HG03025 (cell line): Measurements from ENCODE around the gene BCAS3.
"Not testable (repeated sequence)": the region's sequence is repeated elsewhere in the genome, so short reads cannot be mapped to it uniquely, and the experiment has no call there.

ENCODE experiments used
- ATAC-seq: cut with Tn5 transposase; IDR thresholded peaks from one replicate; pipeline ENCODE4 v1.9.1; 2021; ENCODE audit warnings: mild to moderate bottlenecking, moderate library complexity; ENCODE audit not compliant: unreplicated experiment, low FRiP score

Gene BCAS3

DNA sequence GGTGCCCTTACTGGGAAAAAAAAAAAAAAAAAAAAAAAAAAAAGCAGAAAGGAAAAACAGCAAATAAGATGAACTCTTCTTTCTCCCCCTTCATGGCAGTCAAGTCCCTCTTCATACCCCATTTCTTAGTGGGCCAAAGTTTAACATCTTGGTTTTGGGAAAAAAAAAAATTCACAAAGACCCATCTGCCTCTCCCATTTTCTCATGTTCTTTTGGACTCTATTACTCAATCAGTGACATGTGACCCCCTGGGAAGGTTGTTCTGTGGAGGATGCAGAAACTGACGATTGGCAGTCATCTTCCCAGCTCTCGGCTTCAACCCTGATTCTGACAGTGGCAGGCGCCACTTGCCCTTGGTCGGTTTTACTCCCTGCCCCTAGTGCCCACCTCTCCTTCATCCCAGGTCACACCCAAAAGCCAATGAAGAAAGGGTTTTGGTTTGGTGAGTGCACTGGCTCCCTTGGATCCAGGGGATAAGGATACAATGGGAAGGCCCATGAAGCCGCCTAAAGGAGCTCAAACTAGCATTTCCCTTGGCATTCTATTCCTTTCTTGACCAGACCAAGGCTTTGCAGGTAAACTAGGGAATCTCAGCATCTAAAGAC, 661.3 kb downstream of the BCAS3 start:
- ATAC-seq = no peak

DNA sequence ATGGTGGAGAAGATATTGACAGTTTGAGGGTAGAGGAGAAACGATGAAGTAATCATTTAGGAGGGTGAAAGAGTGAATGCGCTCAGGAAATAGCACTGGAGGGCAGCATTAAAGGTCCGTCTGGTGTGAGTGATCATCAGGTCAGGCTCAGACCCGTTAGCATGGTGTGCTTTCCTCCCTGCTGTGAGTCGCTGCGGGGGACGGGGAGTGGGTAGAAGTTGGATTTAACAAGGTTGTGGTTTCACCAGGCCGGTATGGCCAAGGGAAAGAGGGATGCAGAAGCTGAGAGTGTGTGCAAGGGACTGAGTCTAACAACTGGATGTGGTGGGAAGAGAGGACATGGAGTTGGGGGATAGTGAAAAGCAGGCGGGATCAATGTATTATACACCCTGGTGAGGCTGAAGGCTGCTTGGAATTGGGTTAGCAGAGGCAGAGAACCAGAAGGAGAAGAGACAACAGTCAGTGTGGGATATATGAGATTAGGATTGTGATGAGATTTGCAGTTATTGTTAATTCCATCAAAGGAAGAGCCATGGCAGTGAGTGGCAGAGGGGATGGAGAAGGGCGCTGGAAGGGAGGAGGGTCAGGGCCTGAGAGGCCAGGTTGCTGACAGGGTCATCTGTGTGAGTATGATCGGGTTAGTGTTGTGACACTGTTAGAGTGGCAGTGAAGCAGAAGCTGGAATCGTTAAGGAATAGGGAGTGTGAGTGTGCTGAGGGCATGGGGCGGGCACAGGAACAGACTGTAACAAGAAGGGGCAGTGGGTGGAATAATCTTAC, 663.0 kb downstream of the BCAS3 start:
- no peak for ATAC-seq

DNA sequence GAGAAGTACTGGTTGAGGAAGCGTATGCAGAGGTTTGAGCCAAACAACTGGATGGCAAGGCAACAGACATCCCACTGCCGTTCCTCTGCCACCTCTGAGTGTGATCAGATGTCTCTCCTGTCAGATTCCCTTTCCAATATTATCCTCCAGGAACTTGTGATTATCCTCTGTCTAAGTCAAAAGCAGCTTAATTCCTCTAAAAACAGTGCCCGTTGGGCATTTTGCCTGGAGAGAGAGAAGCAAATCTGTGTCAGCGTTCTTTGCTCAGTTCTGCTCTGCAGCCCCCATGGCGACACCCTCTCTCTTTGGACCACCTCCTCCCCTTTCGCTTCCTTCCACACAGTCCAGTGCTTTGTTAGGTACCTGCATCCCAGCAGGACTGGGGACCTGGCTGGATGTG, 665.9 kb downstream of the BCAS3 start:
- ATAC-seq = no peak

DNA sequence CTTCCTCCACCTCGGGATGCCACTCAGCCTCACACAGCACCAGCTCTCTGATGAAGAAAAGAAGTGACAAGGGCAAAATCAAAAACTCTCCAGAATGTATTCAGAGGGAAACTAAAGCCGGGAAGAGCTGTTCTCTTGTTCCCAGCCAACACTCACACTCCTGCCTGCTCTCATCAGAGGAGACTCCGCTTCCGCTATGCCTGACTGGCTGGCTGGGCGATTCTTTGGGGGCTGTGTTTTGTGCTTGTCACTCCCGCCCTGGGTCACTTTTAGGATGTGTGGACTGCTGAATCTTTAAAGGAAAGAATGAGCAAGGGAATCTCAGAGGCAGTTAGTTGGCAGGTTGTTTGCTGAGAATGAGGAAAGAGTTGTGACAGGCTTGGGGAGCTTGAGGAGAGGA, 667.4 kb downstream of the BCAS3 start:
- no peak for ATAC-seq

DNA sequence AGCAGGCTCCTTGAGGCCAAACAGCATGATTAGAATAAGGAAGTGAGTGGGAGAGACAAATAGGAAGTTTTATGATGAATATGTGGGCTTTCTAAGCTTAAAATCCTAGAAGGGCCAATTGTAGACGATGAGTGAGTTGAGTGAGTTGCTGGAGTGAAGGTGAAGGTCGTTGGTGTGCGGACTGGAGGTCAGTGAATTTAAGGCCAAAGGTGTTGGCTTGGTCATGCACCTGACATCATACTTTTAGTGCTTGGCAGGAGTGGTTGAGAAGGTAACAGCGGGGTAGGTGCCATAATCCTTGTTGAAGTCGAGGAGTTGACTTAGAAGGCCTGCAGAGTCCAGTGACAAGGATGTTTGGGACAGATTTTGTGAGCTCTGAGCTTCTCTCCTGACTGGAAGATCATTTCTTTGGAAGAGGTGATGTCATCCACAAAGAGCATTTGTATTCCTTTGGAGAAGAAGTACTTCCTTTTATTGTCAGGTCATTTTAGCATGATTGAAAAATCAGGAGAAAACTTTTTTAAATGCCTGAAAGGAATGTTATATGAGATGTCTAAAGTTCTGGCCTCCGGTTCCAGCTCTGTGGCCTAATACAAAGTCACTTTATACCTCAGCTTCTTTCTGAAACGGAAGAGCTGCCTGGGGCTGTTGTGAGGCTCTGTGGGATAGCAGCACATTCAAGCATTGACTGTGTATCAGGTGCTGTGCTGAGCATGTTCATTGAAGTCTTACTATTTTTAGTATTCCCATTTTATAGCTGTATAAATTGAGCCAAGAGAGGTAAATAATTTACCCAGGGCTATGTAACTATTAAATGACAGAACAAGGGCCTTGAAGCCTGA, 668.4 kb downstream of the BCAS3 start:
- ATAC-seq = no peak

DNA sequence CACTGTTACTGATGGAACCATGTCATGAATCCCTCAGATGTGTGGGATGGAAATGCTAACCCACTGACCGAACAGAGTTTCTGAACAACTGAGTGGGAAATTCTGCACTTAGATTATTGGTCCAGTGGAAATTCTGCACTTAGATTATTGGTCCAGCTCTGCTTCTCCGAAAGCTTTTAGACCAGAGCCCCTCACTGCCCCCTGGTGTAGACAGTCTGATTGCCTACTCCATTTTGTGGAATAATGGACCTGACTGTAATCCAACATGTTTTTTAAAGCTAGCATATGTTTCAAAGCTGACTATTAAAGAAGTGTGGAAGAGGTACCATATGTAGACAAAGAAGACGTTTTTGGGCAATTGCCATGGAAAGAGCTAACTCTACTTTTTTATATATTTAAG, 671.7 kb downstream of the BCAS3 start:
- ATAC-seq = no peak

DNA sequence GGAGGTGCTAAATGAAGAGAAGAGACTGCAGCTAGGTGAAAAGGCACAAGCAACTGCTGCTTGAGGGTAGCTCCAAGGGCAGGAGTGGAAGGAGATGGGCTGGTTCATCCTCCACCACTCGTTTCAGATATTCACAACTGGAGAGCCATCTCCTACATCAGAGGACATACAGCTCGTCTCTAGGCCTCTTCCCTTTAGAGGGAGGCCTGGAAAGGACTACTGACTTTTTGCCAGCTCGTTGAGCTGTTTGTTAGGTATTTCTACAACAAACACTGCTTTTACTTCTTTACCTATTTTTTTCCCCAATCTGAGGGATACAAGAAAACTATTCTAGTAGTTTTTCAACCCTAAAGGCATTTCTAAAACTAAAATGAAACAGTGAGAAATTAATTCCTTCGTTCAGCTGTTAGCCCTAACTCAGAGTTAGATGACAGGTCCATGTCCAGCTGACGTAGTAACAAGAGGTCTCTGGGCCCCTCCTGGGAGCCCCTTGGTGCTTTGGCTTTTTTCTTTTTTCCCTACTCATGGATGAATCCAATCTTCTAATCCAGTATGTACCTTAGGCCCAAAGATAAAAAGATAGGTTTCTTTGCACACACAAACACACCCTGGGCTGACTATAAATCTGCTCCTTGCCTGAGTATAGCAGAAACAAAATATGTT, 674.2 kb downstream of the BCAS3 start:
- no peak for ATAC-seq

DNA sequence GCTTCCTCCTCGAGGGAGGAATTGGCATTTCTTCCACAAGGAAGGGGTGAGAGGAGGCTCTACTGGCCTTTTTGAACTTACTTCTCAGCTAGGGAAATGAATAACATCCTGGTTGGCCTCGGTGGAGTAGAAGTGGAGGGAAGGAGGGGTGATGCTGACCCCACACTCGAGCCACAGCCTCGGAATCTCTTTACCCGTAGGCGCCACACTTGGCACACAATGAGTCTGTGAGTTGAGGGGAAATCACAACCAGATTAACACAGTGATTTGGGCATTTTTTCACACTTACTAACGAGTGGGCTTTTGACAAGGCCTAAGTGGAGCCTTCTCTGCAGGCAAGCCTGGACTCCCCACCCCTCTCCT, 674.7 kb downstream of the BCAS3 start:
- no peak for ATAC-seq

DNA sequence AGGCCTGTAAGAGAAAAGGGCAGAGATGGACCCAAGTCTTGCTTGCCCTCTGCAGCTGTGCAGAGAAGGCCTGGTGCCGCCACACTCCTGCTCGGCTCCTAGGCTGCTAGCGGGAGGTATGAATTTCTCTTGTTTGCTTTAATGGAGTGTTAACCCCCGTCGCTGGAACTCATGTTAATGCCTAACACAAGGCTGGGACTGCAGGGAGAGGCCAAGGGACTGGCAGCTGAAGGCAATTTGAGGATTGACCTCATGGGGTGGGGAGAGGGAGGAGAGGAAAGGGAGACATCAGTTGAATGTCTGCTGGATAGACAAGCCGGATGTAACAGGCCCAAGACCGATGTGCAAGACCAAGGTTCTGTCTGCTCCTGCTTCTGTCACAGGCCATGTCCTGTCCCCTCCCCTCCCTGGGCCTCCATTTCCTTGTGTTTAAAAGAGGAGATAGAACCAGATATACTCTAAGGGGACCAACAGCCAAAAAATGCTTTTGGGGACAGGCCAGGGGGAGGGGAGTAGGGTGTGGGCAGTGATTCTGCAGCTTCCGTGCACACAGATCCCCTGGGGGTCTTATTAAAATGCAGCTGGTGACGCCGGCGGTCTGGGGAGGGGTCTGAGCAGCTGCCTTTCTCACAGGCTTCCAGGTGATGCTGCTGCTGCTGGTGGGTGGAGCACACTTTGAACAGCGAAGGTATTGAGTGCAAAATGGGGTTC, 675.3 kb downstream of the BCAS3 start:
- ATAC-seq = no peak

DNA sequence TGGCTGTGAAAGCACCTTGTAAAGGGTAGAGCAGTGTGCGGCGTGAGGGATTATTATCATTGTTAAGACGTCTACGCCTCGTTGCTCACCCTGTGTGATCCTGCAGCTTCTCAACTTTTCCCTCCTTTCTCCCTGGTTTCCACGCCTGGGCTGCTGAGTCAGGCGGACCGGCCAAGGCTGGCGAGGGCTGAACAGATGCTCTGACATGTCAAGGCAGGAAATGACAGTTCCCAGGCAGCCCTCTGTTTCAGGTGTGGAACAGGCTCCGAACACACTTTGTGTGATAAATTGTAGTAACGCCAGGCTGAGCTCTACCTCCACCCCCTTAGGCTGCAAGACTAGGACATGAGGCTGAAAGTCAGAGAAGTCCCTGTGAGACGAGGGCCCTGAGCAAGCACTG, 676.0 kb downstream of the BCAS3 start:
- no peak for ATAC-seq

DNA sequence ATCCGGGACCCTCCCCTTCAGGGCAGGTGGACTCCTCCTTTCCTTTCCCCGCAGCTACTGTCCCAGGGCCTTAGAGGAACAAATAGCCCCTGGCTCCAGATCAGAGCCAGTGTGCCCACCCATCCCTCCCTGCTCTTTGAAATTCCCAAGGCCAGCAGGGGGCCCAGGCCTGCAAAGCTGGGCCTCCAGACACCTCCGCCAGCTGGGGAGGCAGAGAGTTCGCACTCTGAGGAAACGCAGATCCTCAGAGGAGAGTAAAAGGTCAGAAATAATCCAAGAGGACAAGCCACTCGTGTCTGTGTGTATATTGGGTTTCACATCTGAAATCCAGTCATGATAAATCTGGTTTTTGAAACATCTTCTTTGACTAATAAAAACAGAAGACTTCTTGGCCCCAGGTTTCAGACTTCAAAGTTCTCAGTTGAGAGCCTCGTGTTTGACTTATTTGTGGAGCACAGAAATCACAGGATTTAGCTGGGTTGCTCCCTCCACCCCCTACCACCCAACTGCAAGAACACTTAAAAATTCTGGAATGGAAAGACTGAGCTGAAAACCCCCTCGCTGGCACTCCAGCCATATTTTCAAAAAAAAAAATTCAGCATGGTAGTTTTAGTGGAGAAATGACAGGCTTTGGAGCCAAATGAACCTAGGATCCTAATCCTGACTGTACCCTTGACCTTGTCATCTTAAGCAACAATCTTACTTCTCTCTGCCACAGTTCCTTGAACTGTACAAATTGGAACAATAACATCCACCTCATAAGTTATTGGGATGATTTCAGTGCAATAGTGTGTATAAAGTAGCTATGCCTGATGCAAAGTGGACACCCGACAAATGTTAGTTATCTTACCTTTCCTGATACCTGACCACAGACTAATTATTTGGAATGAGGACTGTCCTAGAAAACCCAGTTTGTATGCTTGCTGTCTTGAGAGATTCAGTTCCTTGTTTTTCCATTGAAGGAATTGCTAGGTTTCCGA, 677.5 kb downstream of the BCAS3 start:
- no peak for ATAC-seq

DNA sequence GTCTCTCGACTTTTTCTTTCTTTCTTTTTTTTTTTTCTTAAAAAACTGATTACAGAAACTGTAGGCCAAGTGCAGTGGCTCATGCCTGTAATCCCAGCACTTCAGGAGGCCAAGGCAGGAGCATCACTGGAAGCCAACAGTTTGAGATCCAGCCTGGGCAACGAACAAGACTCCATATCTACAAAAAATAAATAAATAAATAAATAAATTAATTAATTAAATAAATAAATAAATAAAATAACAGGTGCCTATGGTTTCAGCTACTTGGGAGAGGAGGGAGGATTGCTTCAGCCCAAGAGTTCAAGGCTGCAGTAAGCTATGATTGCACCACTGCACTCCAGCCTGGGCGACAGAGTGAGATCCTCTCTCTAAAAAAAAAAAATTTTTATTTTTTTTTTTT, 679.4 kb downstream of the BCAS3 start:
- ATAC-seq = not testable (repeated sequence)

DNA sequence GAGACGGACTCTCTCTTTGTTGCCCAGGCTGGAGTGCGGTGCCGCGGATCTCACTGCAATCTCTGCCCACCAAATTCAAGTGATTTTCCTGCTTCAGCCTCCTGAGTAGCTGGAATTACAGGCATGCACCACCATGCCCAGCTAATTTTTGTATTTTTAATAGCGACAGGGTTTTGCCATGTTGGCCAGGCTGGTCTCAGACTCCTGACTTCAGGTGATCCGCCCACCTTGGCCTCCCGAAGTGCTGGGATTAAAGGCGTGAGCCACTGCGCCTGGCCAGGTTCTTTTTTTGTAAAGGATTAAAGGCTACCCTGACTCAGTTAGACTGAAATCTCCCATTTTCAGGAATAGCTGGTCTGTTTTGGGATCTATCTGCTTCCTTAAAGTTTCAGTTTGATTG, 681.9 kb downstream of the BCAS3 start:
- ATAC-seq = not testable (repeated sequence)

DNA sequence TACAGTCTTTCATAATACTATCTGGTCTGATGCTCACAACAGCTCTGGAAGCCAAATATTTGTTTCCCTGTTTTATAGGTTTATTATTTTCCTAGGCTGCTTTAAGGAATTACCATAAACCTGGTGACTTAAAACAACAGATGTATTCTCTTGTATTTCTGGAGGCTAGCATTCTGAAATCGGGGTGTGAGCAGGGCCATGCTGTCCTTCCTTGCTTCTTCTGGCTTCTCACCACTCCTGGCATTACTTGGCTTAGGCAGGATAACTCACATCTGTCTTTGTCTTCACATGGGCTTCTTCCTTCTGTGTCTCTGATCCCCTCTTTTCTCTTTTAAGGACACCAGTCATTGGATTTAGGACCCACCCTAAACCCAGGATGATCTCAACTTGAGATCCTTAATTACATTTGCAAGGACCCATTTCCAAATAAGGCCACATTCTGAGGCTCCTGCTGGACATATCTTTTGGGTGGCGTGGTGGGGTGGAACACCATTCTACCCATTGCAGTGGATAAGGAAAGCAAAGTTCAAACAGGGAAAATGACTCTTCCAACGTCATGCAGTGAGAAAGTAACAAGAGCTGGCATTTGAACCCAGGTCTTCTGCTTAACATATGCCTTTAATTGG, 682.8 kb downstream of the BCAS3 start:
- ATAC-seq = no peak

DNA sequence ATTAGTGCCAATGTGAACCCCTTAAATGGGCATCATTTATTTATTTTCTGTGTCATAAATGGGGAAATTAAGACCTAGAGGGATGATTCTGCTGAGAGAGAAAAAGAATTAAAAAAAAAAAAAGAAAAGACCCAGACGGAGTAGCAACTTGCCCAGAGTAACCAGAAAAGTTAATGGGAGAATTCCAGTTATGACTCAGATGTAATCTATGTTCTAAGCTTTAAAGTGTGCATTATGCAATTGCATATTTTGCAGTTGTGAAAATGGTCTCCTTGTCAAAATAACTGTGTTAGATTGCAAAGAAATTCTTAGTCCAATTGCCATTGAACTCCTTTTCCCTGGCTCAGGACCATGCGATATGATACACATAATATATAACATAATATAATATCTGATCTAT, 683.4 kb downstream of the BCAS3 start:
- ATAC-seq = no peak

DNA sequence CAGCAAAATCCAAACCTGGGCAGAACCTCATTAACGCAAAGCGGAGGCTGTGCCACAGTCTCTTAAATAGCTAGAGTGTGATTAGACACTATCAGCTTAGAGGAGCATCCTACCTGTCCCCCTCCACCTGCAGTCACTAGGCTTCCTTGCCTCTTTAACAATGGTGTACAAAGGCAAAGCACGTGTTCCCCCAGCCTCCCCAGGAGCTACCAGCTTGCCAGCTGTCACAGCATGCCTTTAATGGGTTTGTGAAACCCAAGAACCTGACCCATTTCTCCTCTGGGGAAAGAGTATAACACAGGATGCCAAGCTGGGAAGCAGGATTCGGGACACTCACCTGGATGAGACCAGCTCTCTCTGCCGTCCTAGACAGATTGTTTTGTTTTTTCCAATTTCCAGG, 684.7 kb downstream of the BCAS3 start:
- no peak for ATAC-seq

DNA sequence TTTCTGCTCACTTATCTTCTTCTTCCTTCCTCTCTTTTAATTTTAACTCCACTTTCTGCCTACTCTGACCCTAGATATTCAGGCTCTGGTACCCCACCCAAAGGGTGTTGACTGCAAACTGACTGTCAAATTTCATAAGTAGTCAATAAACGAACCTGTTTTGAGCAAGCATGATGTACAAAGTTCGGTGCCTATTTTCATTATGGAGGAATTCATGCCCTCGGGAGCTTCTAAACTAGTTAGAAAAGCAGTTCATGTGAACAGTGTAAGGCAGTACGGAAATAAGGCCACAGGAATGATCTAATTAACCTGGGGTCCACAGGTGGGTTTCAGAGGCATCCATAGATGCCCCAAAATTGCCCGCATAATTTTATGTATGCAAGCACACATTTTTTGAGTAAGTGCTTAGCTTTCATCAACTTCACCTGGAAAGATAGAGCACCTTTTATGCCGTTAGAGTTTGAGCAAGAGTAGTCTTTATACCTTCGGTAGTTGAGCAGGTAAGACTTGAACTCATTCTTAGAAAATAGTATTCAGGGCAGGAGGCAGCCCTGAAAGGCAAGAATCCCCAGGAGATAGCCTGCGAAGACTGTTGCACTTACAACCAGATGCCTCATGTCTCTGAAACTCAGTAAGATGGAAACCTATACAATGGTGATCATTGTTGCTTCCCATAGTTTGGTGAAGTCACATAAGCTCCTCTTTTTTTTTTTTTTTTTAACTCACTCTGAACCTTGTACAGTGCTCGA, 685.4 kb downstream of the BCAS3 start:
- no peak for ATAC-seq
